ENCODE results near the gene ZBTB20. TPM values are rescaled to one million over a fixed set of nuclear protein-coding genes. Genes with fewer than 3 reads are reported as not detected.

The ZBTB20 gene
- total and polyA plus RNA-seq, 2 of the 4 experiments (the other 2 are of a cell fraction), result 0.75 to 14.7 TPM

DNA sequence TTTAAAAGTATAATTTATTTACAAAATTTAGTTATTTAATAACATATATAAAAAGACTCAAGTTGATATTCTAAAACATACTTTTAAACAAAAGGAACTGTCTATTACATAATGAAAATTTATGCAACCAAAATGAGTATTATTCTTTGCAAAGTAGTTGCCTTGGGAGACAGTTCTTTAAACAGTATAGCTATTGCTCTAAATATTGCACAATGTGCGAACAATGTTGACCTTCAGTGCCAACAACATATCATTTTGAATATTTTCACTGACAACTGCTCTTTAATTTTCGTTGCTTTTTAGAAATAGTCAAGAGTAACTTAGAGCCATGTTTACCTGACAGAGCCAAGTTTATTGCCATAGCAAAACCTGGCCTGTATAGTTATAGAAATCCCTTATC lies 124.9 kb downstream of the ZBTB20 start:
- ChIA-PET POLR2A (ENCODE audit: unreplicated experiment) (no interaction called here), CTCF (interaction anchor here (0.6 kb wide), 1 partner anchor 42 kb away, joined by 3 read pairs; no protein-coding TSS in a partner anchor)
- H2AK5ac ChIP-seq (ENCODE audit: low read depth, low read length), result no peak overlapping the region
- H2AK9ac ChIP-seq (replicated peaks; ENCODE audit: low read depth, low read length, poor library complexity), result no peak overlapping the region
- H2BK5ac ChIP-seq (ENCODE audit: low read depth, low read length, poor library complexity, severe bottlenecking), result no peak overlapping the region
- no peak overlapping the region for H4K8ac ChIP-seq (ENCODE audit: low read depth in 2 of 2, low read length in 2 of 2)
- no peak overlapping the region for H3K4me3 ChIP-seq (ENCODE audit: insufficient read depth, low read depth, low read length)
- ATAC-seq (ENCODE audit: low read depth) (no peak), DNase-seq (peak; percentile 0)
- no peak overlapping the region for H2BK20ac ChIP-seq (ENCODE audit: low read depth, low read length)
- no peak overlapping the region for H3K18ac ChIP-seq (ENCODE audit: low read depth, low read length)
- no TSS peak for BruUV-seq (replicated peaks)
- H3K9ac ChIP-seq (ENCODE audit: low read depth, low read length), result no peak overlapping the region
- no peak overlapping the region for H2BK15ac ChIP-seq (ENCODE audit: low read depth, low read length)
- H3K4ac ChIP-seq (ENCODE audit: low read depth, low read length), result no peak overlapping the region
- no peak overlapping the region for H2AFZ ChIP-seq (replicated peaks; ENCODE audit: low read length, poor library complexity)
- TF ChIP-seq CEBPB (IDR thresholded peaks at IDR 0.05; ENCODE audit: low read depth, low read length), result peak; percentile 78
- no peak for TF ChIP-seq RFX5 (IDR thresholded peaks at IDR 0.05; ENCODE audit: low read depth, low read length)
- no CpG with 5 or more reads among the region's 2 CpGs for WGBS, 2 experiments (ENCODE audit: extremely low coverage in 2 of 2, insufficient read length in 1 of 2)
- H4K91ac ChIP-seq (ENCODE audit: insufficient read depth, low read depth, low read length), result no peak overlapping the region
- H3K27ac ChIP-seq (ENCODE audit: insufficient read depth, low read length), result no peak overlapping the region
- no peaks in the 10 kb centered on the region for H3K4me1 ChIP-seq (ENCODE audit: control insufficient read depth, insufficient read depth, low read length)
- no peaks in the 10 kb centered on the region for H3K9me1 ChIP-seq (ENCODE audit: insufficient read depth, low read length)
- H3K56ac ChIP-seq (ENCODE audit: extremely low read depth, insufficient read depth, low read length), result no peak overlapping the region
- no peak overlapping the region for H4K5ac ChIP-seq (ENCODE audit: low read depth, low read length)
- dilution Hi-C loops (cut with HindIII; ENCODE audit: low sequenced_read_pairs, unreplicated experiment), result no loop called here
- in situ Hi-C loops (cut with MboI; ENCODE audit: low sequenced_read_pairs), result no loop called here
- H3K4me2 ChIP-seq (ENCODE audit: low read depth, low read length), result no peak overlapping the region
- H2BK120ac ChIP-seq (ENCODE audit: low read depth, low read length), result no peak overlapping the region
- no peak overlapping the region for H3K14ac ChIP-seq (replicated peaks; ENCODE audit: low read depth, low read length)
- intact Hi-C loops (cut with micrococcal nuclease), result no loop called here
- H3K27me3 ChIP-seq (ENCODE audit: control insufficient read depth, insufficient read depth, low read length), result no peaks in the 10 kb centered on the region
- H4K20me1 ChIP-seq (ENCODE audit: insufficient read depth, low read length), result no peaks in the 10 kb centered on the region
- H3K23ac ChIP-seq (ENCODE audit: low read depth, low read length), result no peak overlapping the region
- H3K79me1 ChIP-seq (ENCODE audit: low read depth in 1 of 2, low read length in 2 of 2), result no peaks in the 10 kb centered on the region
- no peaks in the 10 kb centered on the region for H3K9me3 ChIP-seq (ENCODE audit: control insufficient read depth, insufficient read depth, low read length)
- no peaks in the 10 kb centered on the region for H3K36me3 ChIP-seq (ENCODE audit: control insufficient read depth, insufficient read depth, low read length)

Data from IMR-90 (cell line).